Caco-2 (cell line): ENCODE measurements around the gene FASTK. TPM values are rescaled to one million over a fixed set of nuclear protein-coding genes. Genes with fewer than 3 reads are reported as not detected.

Experiments
- BruUV-seq: library from RNA; stranded (reverse); fragments of 400-500 nt; replicated peaks from 2 replicates; lab custom pipeline; 2021; lab: Mats Ljungman, UMichigan
- CTCF ChIA-PET: fragments of 300-600 bp; sonication (Branson Sonifier 250); formaldehyde crosslinking; loops from one replicate; lab custom pipeline; 2022; ENCODE audit warnings: antibody characterized with exemption; lab: Charles Lee
- POLR2A ChIA-PET: fragments of 300-600 bp; sonication (Branson Sonifier 250); formaldehyde crosslinking; loops from one replicate; lab custom pipeline; 2022; ENCODE audit warnings: antibody characterized with exemption; lab: Charles Lee
- DNase-seq, 2 experiments: peaks; one replicate each; pipeline versions ENCODE4 v3.0.0 to v3.0.0-alpha.2; 2020 to 2022
- H3K27me3 ChIP-seq: replicated peaks from 2 replicates; pipeline ENCODE4 v1.6.0; 2011; ENCODE audit warnings: low read length; ENCODE audit not compliant: control insufficient read depth, insufficient read depth
- H3K36me3 ChIP-seq: 2 replicates; pipeline ENCODE4 v1.5.1; 2011; ENCODE audit warnings: low read length; ENCODE audit not compliant: control insufficient read depth, insufficient read depth
- H3K4me1 ChIP-seq: fragments of 250-450 bp; sonication (Bioruptor Pico); 2 replicates; pipeline ENCODE4 v1.5.1; 2020; ENCODE audit warnings: mild to moderate bottlenecking
- H3K4me3 ChIP-seq: 2 replicates; pipeline ENCODE4 v1.5.1; 2011; ENCODE audit warnings: low read depth, mild to moderate bottlenecking, control low read depth, low read length
- H3K9me3 ChIP-seq: fragments of 250-450 bp; sonication (Bioruptor Pico); 2 replicates; pipeline ENCODE4 v1.5.1; 2020; ENCODE audit warnings: mild to moderate bottlenecking, moderate library complexity
- H3K27ac Mint-ChIP-seq: one replicate; pipeline ENCODE4 v1.8.0; 2022; ENCODE audit warnings: mixed read lengths; ENCODE audit not compliant: unreplicated experiment
- H3K27me3 Mint-ChIP-seq: one replicate; pipeline ENCODE4 v1.8.0; 2022; ENCODE audit warnings: mixed read lengths; ENCODE audit not compliant: insufficient read depth, unreplicated experiment
- H3K36me3 Mint-ChIP-seq: one replicate; pipeline ENCODE4 v1.8.0; 2022; ENCODE audit warnings: mild to moderate bottlenecking, mixed read lengths; ENCODE audit not compliant: insufficient read depth, unreplicated experiment
- H3K4me1 Mint-ChIP-seq: one replicate; pipeline ENCODE4 v1.8.0; 2022; ENCODE audit warnings: low read depth, mixed read lengths; ENCODE audit not compliant: unreplicated experiment
- H3K4me3 Mint-ChIP-seq: one replicate; pipeline ENCODE4 v1.8.0; 2022; ENCODE audit warnings: mild to moderate bottlenecking, moderate library complexity, mixed read lengths; ENCODE audit not compliant: unreplicated experiment
- H3K9me3 Mint-ChIP-seq: one replicate; pipeline ENCODE4 v1.8.0; 2022; ENCODE audit warnings: mixed read lengths; ENCODE audit not compliant: unreplicated experiment
- intact Hi-C: fragments of 100-400 bp; cut with micrococcal nuclease; formaldehyde crosslinking; loops from one replicate; pipeline ENCODE4 v1.10.0; 2022; ENCODE audit not compliant: unreplicated experiment
- total RNA-seq: library from RNA; stranded (reverse); gene quantifications from 2 replicates; pipeline ENCODE4 v1.2.3, GENCODE V29; 2022
- TF ChIP-seq, protein P1 (sequence below), 2 experiments: fragments of 200-600 bp in 1 of 2; IDR thresholded peaks; 1 replicate in 1 of 2; 2 replicates in 1 of 2; pipeline versions ENCODE4 v1.5.1 to v1.8.0; 2011 to 2022; ENCODE audit warnings: antibody characterized with exemption in 1 of 2, control low read depth in 1 of 2, inconsistent platforms in 1 of 2, low read depth in 1 of 2, low read length in 1 of 2, mild to moderate bottlenecking in 1 of 2, moderate library complexity in 1 of 2; ENCODE audit not compliant: insufficient read depth in 1 of 2, severe bottlenecking in 1 of 2, unreplicated experiment in 1 of 2

FASTK gene
- total RNA-seq, 1 experiment from 2014 or later, result 114 TPM

DNA sequence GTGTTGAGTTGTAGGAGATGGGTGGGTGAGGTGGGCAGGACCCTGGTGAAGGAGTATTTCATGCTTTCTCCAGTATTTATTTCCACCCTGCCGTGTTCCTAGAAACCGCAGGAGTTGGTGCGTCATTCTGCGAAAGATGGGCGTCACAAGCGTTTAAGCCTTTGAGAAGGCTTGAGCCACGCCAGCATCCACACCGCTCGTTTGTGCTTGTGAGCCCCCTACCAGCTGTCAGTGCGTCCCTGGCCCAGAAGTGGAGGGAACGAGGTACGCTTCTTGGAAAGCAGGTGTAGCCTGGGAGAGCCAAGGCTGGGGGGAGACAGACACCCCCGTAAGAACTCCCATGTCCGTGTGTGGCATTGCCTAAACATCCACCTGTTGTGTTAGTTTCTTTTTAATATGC lies 11.4 kb upstream of the FASTK start:
- Mint-ChIP-seq H3K4me3 (no peak overlapping the region), H3K27me3 (no peaks in the 10 kb centered on the region), H3K9me3 (no peaks in the 10 kb centered on the region), H3K27ac (no peak overlapping the region), H3K36me3 (peaks cover 31% of the 10 kb centered on the region), H3K4me1 (peaks cover 22% of the 10 kb centered on the region)
- no TSS peak for BruUV-seq
- intact Hi-C loops, result loop anchor here (1.0 kb wide), 1 partner anchor 19 kb away; no protein-coding TSS in a partner anchor
- no peaks in the 10 kb centered on the region for H3K9me3 ChIP-seq
- H3K4me3 ChIP-seq, result no peak overlapping the region
- H3K4me1 ChIP-seq, result peaks cover 12% of the 10 kb centered on the region; the same call in 1 of the 2 replicates
- ChIA-PET CTCF (interaction anchor here (0.8 kb wide), 1 partner anchor 63 kb away, joined by 5 read pairs; the partner anchor contains the start of gene ABCB8), POLR2A (no interaction called here)
- DNase-seq, result no peak
- H3K27me3 ChIP-seq, result no peaks in the 10 kb centered on the region
- H3K36me3 ChIP-seq, result peaks cover 1% of the 10 kb centered on the region
- TF ChIP-seq, protein P1, sequence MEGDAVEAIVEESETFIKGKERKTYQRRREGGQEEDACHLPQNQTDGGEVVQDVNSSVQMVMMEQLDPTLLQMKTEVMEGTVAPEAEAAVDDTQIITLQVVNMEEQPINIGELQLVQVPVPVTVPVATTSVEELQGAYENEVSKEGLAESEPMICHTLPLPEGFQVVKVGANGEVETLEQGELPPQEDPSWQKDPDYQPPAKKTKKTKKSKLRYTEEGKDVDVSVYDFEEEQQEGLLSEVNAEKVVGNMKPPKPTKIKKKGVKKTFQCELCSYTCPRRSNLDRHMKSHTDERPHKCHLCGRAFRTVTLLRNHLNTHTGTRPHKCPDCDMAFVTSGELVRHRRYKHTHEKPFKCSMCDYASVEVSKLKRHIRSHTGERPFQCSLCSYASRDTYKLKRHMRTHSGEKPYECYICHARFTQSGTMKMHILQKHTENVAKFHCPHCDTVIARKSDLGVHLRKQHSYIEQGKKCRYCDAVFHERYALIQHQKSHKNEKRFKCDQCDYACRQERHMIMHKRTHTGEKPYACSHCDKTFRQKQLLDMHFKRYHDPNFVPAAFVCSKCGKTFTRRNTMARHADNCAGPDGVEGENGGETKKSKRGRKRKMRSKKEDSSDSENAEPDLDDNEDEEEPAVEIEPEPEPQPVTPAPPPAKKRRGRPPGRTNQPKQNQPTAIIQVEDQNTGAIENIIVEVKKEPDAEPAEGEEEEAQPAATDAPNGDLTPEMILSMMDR (IDR thresholded peaks at IDR 0.05; ENCODE audit: insufficient read depth in 1 of 2, low read depth in 1 of 2, low read length in 1 of 2, severe bottlenecking in 1 of 2, unreplicated experiment in 1 of 2), result no peak

DNA sequence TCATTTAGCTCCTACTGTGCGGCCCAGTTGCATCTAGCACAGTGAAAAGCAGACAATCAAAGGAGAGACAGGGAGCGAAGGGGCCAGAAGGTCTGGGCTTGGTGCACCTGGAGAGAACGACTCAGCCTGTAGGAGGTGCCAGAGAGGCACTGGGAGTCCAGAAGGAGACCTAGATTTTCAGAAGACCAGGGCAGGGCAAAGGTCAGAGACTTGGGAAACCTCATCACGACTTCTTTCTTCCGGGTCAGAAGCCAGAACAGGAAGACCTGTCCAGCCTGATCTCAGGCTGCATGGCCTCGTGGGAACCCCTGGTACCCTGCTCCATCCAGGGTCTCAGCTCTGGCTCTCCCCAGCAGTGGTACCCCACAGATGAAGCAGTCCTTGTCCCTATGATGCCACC lies 10.8 kb upstream of the FASTK start:
- TF ChIP-seq, protein P1 (IDR thresholded peaks at IDR 0.05; ENCODE audit: insufficient read depth in 1 of 2, low read depth in 1 of 2, low read length in 1 of 2, severe bottlenecking in 1 of 2, unreplicated experiment in 1 of 2), result peak; percentile 72 to 81
- no peaks in the 10 kb centered on the region for H3K27me3 Mint-ChIP-seq
- no peaks in the 10 kb centered on the region for H3K27me3 ChIP-seq
- intact Hi-C loops, result loop anchor here (1.0 kb wide), 1 partner anchor 20 kb away; no protein-coding TSS in a partner anchor
- no TSS peak for BruUV-seq
- peak overlapping the region; percentile 7 for H3K4me3 Mint-ChIP-seq
- ChIA-PET CTCF (interaction anchor here (0.8 kb wide), 1 partner anchor 63 kb away, joined by 5 read pairs; the partner anchor contains the start of gene ABCB8), POLR2A (no interaction called here)
- no peaks in the 10 kb centered on the region for H3K9me3 Mint-ChIP-seq
- DNase-seq, result peak; percentile 80 to 83
- no peaks in the 10 kb centered on the region for H3K9me3 ChIP-seq
- H3K4me1 ChIP-seq, result peaks cover 12% of the 10 kb centered on the region; the same call in 1 of the 2 replicates
- H3K27ac Mint-ChIP-seq, result peak overlapping the region; percentile 37
- no peak overlapping the region for H3K4me3 ChIP-seq
- peaks cover 1% of the 10 kb centered on the region for H3K36me3 ChIP-seq
- H3K36me3 Mint-ChIP-seq, result peaks cover 25% of the 10 kb centered on the region
- H3K4me1 Mint-ChIP-seq, result peaks cover 22% of the 10 kb centered on the region

DNA sequence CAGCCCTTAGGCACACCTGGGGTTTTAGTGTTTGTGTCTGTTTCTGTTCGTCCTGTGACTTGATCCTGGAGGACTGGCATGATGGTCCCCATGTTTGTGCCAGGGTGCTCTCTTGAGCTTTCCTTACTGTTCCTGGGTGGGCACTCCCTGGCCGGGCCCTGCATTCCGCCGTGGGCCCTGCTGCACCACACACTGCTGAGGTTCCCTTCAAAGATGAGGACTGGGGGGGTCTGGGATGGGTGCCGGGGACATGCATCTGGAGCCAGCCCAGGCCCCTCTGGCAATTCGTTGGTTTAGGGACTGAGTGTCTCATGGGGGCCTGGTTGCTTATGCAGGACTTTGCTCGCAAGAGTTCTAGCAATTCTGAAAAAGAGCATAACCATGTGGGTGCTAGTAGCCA lies 10.4 kb upstream of the FASTK start:
- CTCF ChIA-PET, result no interaction called here
- intact Hi-C loops, result loop anchor here (1.0 kb wide), 1 partner anchor 20 kb away; no protein-coding TSS in a partner anchor

More for the DNA sequence above, 10.4 kb upstream of the FASTK start:
- peaks cover 22% of the 10 kb centered on the region for H3K4me1 Mint-ChIP-seq
- DNase-seq, result no peak
- H3K36me3 Mint-ChIP-seq, result peaks cover 26% of the 10 kb centered on the region
- H3K4me3 Mint-ChIP-seq, result peak overlapping the region; percentile 7
- Histone ChIP-seq H3K4me3 (no peak overlapping the region), H3K27me3 (no peaks in the 10 kb centered on the region), H3K4me1 (peaks cover 12% of the 10 kb centered on the region; the same call in 1 of the 2 replicates), H3K36me3 (peaks cover 1% of the 10 kb centered on the region), H3K9me3 (no peaks in the 10 kb centered on the region)
- H3K9me3 Mint-ChIP-seq, result no peaks in the 10 kb centered on the region
- no peaks in the 10 kb centered on the region for H3K27me3 Mint-ChIP-seq
- BruUV-seq, result no TSS peak
- TF ChIP-seq, protein P1 (IDR thresholded peaks at IDR 0.05; ENCODE audit: insufficient read depth in 1 of 2, low read depth in 1 of 2, low read length in 1 of 2, severe bottlenecking in 1 of 2, unreplicated experiment in 1 of 2), result no peak
- H3K27ac Mint-ChIP-seq, result peak overlapping the region; percentile 37
- POLR2A ChIA-PET, result no interaction called here
